ENCODE data around the gene ANXA8.

GRCh38 chr10:47451998-47452494, 31.9 kb downstream of the ANXA8 start:
- TF ChIP-seq POLR2AphosphoS5 (IDR thresholded peaks at IDR 0.05) = no peak
- TF ChIP-seq CTCF (IDR thresholded peaks at IDR 0.05) = no peak
- no peak for TF ChIP-seq POLR2A (IDR thresholded peaks at IDR 0.05; ENCODE audit: low read depth)

Measured in esophagus muscularis mucosa (tissue), 3 donors.